NCI-H774 (cell line): ENCODE data around the gene PTPRN2.

Experiments used
- DNase-seq: peaks from one replicate; lab custom pipeline; 2025; lab: John Stamatoyannopoulos, UW

PTPRN2 gene

DNA sequence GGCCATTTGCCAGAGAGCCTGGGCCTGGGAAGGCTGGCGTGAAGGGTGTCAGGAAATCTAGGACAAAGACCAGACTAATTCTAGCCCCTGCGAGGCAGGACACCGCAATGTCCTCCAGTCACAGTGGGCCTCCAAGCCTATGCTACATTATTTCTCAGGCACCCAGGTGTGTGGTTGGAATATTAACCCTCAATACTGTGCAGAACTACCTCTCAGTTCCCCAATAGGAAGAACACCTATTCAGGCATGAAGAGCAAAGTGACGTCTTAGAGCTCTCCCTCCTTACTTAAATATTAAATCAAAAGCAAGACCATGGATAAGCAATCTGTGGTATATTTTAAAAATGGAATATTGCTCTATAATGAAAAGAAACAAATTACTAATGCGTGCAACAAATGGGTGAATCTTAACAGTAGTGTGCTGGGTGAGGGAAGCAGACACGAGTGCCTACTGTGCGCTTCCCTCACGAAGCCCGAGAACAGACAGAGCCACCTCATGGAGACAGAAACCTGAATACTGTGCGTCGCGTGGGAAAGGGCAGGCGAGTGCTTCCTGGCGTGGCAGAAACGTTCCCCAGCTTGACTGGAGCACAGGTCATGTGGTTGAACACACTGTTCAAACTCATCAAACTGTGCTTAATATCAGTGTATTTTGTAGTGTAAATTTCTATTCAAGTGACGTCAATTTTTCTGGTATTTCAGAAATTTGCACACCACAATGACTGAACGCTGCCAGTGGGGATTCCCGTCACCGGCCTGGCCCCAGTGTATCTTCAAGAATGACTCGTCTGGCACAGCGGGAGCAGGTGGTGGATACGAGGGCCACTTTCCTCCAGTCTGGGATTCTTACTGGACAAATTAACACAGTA is 15.5 kb upstream of the PTPRN2 start:
- DNase-seq, result no peak

DNA sequence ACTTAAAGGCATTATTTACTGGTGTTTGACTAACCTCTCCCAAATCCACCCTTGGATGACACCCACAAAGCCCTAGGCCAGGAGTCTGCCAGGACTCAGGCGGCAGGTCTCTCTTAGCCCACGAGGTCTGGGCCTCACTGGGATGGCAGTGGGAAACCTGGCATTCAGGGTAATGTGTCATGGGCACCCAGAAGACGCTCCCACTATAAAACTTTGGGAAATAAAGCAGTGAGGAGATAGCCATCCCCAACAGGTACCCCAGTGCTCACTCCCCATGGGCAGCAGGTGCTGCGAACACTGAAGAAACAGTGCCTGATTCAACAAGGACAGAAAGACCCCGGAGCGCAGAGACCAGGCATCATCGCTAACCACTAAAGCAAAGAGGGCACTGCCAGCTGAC is 14.4 kb upstream of the PTPRN2 start:
- DNase-seq, result no peak

DNA sequence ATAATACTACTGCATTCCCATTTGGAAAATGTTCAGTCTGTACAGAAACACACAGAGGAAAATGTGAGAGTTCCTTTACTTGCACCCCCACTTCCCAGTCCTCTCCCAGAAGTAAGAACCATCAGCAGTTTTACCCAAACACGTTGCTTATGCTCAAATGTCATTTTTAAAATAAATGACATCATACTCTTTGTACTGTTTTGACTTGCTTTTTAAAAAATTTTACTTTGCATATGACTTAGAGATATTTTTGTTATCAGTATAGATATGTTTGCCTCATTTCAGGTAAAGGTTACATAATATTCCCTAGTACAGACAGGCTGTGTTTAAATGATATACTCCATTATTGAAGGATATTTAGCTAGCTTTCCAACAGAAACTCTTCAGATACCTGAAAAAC is 13.5 kb upstream of the PTPRN2 start:
- DNase-seq, result no peak

DNA sequence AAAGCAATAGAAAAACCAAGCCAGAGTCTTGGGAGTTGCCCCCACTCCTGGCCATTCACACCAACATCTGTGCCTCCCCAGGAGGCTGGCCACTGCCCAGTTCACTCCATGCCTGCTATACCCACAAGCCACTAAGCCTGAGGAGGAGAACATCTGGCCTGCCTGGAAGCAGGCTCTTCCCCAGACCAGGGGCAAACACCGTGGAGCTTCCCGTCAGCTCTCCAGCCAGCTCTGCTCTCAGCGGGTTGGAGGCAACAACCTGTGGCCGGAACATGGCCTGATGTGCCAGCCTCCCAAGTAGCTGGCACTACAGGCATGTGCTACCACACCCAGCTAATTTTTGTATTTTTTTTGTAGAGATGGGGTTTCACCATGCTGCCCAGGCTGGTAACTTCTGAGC is 9.1 kb upstream of the PTPRN2 start:
- no peak for DNase-seq

DNA sequence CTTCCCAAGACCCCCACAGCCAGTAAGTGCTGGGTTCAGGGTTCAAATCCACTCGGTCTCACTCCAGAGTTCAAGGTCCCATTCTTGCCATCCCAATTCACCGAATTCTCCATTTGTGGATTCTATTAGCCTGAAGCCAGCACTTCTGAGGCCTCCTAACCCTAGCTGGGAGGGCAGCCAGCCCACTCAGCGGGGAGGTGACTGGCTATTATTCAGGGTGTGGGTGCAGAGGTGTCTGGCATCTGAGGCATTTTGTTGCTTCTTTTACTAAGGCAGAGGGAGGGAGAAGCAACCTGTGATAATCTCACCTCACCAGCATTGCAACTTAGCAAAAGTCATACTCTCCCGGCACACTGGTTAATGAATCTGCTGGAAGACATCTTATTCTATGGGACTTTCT is 8.7 kb upstream of the PTPRN2 start:
- no peak for DNase-seq

DNA sequence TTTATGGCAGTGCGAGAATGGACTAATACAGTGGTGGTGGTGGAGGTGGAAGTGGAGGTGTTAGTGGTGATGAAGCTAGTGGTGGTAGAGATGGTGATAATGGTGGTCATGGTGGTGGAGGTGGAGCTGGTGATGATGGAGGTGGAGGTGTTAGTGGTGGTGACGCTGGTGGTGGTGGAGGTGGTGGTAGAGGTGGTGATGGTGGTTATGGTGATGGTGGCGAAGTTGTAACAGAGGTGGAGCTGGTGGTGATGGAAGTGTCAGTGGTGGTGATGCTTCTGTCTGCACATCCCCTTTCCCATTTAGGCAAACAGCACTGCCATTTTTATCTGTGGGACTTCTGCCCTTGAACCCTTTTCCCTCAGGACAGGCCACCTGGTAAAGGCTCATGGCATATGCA is 7.4 kb upstream of the PTPRN2 start:
- DNase-seq, result no peak

DNA sequence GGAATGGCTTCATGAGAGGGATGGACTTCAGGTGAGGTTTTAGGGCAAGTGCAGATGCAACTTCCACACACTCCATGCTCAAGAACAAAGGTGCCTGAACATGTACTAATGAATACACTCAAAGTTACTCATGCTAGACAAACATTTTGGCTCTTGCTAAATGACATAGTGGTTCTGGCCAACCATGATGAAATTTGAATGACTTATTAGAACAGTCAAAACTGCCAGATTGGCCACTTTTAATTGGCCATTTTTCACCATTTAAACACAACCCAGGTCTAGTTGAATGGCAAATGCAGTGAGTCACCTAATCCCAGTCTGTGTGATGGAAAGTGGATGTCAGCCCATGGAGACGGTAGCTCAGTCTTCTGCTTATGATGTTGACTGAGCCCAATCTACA is 4.9 kb upstream of the PTPRN2 start:
- no peak for DNase-seq

DNA sequence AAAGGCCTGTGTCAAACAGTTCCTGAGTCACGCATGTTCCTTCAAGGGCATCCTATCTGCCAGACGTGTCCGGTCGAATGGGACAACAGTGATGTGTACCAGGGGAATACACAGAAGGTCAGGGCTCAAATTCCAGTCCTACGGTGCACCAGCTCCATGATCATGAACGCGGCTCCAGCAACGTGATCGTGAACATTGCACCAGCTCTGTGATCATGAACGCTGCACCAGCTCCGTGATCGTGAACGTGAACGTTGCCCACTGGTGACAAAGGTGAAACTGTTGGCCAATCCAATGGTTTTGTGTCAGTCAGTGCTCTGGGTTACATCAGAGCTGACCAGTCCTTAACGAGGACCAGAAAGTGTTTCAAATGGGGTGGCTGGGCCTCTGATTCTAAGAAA is 4.3 kb upstream of the PTPRN2 start:
- no peak for DNase-seq

DNA sequence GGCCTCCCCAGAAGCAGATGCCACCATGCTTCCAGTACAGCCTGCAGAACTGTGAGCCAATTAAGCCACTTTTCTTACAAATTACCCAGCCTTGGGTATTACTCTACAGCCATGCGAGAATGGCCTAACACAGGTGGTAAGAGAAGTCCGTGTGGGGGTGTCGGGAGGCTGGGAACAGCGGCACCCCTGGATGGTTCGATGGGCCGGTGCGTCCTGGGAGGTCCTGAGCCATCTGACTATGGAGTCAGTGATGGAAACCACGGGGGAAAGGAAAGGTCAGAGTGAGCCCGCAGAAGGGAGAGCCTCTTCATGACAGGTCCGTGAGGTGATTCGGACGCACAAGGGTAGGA is 2.5 kb upstream of the PTPRN2 start:
- no peak for DNase-seq

DNA sequence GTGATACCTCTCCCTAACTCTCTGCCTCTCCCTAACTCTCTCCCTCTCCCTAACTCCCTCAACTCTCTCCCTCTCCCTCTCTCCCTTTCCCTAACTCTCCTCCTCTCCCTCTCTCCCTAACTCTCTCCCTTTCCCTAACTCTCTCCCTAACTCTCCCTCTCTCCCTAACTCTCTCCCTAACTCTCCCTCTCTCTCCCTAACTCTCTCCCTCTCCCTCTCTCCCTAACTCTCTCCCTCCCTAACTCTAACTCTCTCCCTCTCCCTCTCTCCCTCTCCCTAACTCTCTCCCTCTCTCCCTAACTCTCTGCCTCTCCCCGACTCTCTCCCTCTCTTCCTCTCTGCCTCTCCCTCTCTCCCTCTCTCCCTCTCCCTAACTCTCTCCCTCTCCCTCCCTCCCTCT is 2.0 kb upstream of the PTPRN2 start:
- DNase-seq, result no peak

DNA sequence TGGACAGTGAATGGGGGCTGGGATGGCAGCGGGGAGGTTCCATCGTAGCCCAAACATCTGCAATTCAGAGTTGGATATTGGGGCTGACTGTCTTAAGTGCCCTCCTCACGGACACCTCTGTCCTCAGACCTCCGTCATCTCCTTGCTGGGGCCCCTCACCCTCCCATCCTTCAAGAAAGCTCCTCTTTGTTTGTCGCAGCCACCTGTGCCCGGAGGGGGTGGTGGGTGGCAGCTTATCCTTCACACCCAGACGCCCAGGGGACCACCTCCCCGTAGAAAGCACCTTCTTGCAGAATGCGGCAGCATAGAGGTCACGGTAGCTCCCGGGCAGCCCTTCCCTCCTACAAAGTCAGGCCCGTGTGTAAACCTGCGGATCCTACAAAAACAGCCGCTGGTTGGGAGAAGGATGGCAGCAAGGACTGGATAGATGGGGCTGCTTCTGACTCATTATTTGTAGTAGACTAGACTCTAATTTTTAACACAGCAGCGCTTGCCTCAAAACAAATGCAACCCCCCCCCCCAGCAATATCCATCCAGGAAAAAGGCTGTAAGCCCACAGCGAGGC is 1.3 kb upstream of the PTPRN2 start:
- DNase-seq, result no peak

DNA sequence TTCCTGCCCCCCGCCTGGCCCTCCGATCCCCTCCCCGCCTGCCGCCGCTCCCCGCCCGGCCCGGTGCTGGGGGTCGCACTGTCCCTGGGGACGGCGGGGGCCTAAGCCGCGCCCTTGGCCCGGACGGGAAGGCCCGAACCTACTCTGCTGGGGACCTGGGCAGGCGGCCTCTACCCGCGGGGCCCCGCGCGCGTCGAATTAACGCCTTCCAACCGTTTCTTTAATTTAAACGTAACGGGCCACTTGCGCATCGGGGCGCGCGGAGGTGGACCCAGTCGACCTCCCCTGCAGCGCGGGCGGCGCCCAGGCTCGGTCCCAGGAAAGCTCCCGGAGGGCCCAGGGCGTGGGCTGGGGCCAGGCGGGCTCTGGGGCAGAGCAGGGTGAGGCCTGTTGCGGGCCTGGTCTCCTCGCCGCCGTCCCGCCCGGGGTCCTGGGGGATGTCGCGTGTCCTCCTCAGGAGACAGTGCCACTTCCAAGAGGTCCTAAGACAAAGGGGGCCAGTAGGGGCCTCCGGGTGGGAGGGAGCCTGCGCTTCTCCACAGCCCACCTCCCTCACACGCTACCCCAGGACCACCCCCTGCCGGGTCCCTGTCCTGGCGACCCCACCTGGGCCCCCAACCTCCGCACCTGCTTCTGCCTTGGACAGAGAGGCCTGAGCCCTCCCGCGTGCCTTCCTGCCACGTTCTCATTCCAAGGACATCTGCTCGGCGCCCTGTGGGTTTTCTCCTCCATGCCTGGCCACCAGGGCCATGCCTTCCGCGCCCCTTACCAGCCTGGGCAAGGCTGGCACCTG is 658 bp upstream of the PTPRN2 start:
- DNase-seq, result no peak

DNA sequence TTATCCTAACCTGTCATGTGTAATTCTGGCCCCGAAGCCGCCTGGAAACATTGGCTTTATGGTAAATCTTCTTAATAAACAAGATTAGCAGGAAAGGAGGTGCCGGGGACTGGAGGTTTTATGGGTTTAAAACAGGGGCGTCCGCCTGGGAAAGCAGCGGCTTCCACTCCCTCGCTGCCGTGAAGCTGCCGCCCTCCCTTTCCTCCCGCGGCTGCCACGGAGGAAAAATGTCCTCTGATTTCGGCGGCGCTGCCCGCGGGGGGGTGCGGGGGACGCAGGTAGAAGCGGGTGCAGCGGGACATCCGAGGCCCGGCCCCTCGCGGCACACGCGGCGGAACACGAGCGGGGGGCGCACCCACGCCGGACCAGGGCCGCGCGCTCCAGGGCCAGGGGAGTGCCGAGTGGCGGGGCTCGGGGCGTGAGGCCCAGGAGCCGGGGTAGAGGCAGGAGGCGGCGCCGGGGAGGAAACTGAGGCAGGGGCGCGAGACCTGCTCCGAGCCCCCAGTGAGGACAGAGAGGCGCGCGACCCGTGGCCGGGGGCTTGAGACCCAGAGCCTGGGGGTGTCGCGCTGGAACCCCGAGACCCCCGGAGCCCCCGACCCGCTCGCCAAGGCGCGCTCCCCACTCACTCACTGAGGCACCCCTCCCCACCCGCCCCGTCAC is 993 bp downstream of the PTPRN2 start:
- no peak for DNase-seq

DNA sequence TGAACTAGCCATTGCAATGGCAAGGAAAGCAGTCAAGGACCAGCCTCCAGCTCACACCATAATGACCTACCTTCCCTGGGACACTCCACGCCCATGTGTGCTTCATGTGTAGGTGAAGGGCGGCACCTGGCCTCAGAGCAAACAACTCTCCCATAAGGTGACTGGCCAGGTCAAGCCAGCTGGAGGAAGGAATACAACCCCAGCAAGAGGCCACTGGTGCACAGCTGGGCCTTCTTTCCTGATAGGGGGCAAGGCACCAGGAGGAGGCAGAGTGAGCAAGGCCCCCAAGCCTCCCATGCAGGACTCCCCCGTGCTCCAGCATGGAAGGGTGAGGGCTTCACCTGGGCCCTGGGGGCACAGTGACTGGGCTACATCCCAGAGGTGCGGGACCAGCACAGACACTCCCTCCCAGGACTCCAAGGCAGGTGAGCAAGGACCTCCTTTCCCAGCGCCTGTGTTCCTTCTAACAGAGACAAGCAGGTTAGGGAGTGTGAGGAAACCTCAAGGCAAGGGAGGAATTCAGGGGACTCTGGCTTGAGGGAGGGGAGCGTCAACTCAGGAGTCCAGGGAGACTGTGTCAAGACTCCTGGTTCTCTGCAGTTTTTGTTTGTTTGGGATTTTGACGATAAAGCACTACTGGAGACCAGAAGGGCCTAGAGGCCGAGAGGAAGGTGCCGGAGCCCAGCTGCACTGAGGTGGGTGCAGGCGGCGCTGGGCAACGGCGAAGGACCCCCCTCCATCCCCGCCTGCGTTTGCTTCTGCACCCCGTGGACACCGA is 1.7 kb downstream of the PTPRN2 start:
- peak; percentile 30 for DNase-seq

DNA sequence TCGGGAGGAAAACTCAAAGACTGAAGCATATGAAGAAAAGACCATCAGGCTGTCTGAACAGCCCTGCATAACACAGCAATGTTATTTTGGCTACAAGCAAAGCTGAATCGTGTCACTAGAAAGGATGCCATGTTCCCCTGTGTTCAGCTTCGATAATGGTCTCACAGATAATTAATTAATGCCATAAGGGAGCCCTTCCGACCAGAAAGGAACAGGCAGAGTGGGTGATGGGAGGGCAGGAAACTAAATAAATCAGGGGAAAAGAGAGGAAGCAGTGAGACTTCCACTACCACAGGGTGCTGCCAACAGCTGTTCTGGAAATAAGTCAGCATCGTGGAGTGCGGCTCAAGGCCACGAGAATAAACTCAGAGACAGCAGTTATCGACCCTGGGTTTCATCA is 3.2 kb downstream of the PTPRN2 start:
- DNase-seq, result no peak

DNA sequence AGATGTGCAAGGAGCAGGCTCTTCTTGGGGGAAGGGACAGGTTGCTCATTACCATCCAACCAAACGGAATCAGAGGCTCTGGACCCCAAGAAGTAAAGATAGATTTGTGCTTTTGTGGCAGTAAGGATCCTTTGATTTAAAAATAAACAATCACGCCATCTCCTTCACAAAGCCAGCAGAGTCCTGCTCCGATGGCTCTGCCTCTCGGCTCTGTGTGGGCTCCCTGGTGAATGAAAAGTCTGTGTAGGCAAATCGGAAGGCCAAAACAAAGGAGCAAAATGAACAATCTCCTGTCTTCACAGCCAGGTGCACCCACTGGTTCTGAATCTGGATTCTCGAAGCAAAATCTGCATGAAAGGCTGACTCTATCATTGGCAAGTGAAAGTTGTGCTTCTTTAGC is 3.8 kb downstream of the PTPRN2 start:
- DNase-seq, result no peak

DNA sequence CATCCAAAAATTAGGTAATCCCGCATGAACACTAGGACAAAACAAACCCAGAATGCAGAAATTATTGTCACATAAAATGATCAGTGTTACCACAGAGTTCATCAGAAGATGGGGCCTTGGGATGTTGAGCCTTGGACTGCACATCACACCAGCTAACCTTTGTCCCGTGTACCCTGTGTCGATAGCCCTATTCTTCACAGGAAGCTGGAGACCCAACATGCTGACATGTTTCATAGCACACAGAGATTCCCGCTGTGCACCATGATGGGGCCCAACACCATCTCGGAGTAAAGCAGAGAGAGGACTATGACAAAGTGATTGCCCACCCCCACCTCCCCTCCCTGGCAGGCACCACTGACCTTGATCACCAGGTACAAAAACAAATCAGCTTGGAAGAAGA is 4.5 kb downstream of the PTPRN2 start:
- no peak for DNase-seq

DNA sequence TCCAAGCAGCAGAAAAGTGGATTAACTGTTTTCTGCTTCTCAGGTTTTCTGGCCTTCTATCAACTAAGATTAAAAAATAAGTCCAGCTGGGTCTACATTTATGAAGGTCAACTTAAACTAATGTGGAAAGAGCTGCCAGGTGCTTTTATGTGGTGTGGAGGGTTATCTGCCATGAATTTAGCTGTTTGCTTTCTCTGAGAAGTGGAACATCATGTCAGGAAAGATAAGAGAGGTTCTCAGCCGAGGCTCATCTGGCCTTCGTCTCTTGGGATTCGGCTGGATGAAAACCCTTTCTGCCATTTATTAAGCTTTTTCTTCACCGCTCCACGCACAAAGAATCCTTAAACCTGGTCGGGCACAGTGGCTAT is 5.5 kb downstream of the PTPRN2 start:
- DNase-seq, result peak; percentile 60

DNA sequence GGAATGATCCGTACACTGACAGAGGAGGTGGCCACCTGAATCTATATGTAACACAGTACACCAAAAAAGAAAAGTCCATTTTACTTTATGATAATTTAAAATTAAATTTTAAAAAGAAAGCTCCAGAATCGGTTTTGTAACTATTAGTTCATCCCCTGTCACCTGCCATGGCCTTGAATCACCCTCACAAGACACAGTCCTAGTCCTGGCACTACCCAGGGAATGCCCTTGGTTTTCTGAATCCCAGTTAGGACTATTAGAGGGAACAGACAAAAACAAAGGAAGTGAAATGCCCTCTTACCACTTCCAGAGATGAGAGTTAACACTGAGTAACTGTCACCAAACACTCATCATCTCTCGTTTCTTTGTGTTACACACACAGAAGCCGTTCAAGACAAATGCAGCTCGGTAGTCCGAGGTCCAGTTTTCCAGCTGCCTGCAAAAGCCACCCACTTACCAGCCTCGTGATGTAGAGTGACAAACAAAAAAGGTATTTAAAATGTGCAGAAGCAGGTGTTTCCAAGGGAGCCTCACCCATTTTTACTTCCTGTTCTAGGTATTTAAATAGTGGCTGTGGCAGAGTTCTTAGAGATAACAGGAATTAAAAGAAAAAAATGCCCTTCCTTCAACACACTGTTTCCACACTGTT is 6.1 kb downstream of the PTPRN2 start:
- DNase-seq, result peak; percentile 91

DNA sequence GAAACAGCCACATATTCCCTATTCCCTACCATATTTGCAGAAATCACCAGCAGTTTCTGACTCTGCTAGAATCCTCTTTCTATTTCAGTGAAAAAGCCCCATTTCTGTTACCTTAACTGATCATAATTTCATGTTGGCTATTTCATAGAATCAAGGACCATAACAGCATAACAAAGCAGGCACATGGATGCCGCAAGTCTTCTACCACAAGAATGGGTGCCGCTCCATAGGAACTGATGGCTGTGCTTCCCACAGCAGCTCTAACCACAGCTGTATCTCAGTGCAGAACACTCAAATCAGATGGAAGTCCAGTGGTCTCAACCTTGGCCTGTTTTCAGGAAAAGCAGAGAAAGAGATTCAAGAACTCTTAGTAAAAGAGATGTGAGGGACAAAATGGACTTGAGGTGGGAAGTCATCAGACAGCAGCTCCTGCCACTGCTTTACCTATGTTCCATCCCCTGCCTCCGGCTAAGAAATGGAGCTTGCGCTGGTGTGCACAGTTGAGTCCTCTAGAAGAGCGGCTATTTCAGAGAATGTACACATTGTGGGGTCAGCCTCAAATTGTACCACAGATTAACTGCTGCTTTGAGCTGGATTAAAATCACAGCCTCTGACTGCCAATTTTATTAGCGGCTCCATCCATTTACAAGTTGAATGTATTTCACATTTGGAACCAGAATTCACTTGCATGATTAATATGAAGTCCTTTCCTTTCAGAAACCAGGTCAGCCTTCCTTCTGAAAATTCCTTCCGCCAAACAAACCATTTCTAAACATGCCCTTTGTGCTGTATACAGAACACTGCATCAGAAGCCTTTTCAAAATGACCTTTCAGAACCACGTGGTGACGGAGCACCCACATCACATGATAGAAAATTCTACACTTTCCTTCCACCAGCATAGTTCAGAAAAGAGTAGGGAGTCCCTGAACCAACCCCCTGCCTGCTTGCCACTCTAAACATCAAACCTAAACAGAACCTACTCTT is 7.7 kb downstream of the PTPRN2 start:
- DNase-seq, result no peak
